HUES64 (cell line): ENCODE results near the gene WNT7B.

Experiments used
- H3K27ac ChIP-seq: 2 replicates; pipeline ENCODE4 v1.7.0; 2013; ENCODE audit warnings: low read depth, low read length, inconsistent platforms
- H3K27me3 ChIP-seq: 2 replicates; pipeline ENCODE4 v1.6.1; 2013; ENCODE audit warnings: mild to moderate bottlenecking, low read length; ENCODE audit not compliant: insufficient read depth
- H3K36me3 ChIP-seq: 2 replicates; pipeline ENCODE4 v1.6.1; 2013; ENCODE audit warnings: mild to moderate bottlenecking, low read length; ENCODE audit not compliant: insufficient read depth
- H3K4me1 ChIP-seq: 2 replicates; pipeline ENCODE4 v1.6.1; 2013; ENCODE audit warnings: mild to moderate bottlenecking, low read length, moderate library complexity; ENCODE audit not compliant: insufficient read depth
- H3K4me3 ChIP-seq: 2 replicates; pipeline ENCODE4 v1.5.1; 2013; ENCODE audit warnings: mild to moderate bottlenecking, low read length, moderate library complexity
- H3K9ac ChIP-seq: 2 replicates; pipeline ENCODE4 v1.6.1; 2013; ENCODE audit warnings: mild to moderate bottlenecking, low read depth, low read length
- H3K9me3 ChIP-seq: 2 replicates; pipeline ENCODE4 v1.6.1; 2013; ENCODE audit warnings: low read depth, low read length; ENCODE audit not compliant: insufficient read depth
- WGBS: fragments of 150-250, 120-280 bp; methylation state at CpG from one replicate; pipeline ENCODE4 v1.1.7; 2013; ENCODE audit warnings: missing lambda C conversion rate; 5-methylcytosine and 5-hydroxymethylcytosine counted together

The WNT7B gene

DNA sequence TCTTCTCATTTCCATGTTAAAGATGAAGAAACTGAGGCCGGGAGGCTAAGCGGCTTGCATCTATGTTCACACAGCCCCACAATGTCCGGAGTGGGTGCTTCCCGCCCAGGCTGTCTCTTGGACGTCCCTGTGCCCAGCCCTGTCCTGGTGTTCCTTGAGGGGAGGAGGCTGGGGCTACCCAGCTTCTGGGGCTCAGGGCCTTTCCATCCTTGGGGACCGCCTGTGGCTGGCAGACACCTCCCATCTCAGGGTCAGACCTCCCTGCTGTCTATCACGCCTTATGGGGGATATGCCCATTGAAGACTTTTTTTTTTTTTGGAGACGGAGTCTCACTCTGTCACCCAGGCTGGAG, 95.5 kb downstream of the WNT7B start:
- 86% methylated on average over 8 of the region's 8 CpGs for WGBS

DNA sequence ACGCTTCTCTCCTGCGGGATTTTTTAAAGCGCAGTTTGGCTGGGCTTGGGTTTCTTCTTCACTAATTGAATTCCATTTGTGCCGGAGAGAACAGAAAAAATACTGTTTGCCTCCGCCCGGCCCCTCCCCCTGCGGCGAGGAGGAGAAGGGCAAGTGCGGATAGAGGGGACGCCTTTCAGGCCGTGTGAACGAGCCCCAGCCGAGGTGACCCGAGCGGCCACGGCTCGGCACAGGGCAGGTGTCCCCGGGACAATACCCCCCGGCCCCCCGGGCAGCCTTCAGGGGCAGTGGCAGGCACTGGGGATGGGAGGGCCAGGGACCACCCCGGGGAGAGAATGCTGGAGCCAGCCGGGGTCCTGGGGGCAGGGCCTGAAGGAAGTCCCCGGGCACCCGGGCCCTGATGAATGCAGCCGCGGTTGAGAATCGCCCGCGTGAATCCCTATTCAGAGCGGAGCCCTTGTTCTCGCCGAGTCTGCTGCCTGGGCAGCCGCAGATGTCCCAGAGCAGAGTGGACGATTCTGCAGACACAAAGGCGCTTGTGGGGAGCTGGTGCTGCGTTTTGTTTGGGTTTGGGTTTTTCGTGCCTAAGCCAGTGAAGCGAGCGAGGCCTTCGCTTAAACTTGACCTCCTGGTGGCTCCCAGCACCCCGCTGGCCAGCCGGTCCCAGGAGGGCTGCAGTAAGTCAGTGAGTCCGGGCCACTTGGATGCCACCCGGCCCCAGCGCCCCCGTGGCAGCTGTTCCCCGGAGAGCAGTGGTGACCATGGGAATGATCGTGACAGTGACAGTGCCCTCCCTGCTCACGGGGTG, 96.0 kb downstream of the WNT7B start:
- H3K27ac ChIP-seq, result no peak overlapping the region
- peaks cover 29% of the 10 kb centered on the region for H3K27me3 ChIP-seq
- H3K36me3 ChIP-seq, result no peaks in the 10 kb centered on the region
- peak overlapping the region; percentile 24; the same call in 1 of the 2 replicates for H3K4me3 ChIP-seq
- peaks cover 4% of the 10 kb centered on the region; the same call in 1 of the 2 replicates for H3K4me1 ChIP-seq
- no peaks in the 10 kb centered on the region for H3K9me3 ChIP-seq
- WGBS, result 44% methylated on average over 49 of the region's 49 CpGs
- H3K9ac ChIP-seq, result no peak overlapping the region

More for the DNA sequence above, 95.5 kb downstream of the WNT7B start:
- peaks cover 4% of the 10 kb centered on the region; the same call in 1 of the 2 replicates for H3K4me1 ChIP-seq
- no peak overlapping the region for H3K9ac ChIP-seq
- peaks cover 29% of the 10 kb centered on the region for H3K27me3 ChIP-seq
- no peaks in the 10 kb centered on the region for H3K9me3 ChIP-seq
- H3K4me3 ChIP-seq, result no peak overlapping the region
- H3K27ac ChIP-seq, result no peak overlapping the region
- H3K36me3 ChIP-seq, result no peaks in the 10 kb centered on the region

GRCh38 chr22:45880091-45880715, 96.8 kb downstream of the WNT7B start:
- Histone ChIP-seq H3K9me3 (no peaks in the 10 kb centered on the region), H3K9ac (no peak overlapping the region), H3K4me1 (peaks cover 4% of the 10 kb centered on the region; the same call in 1 of the 2 replicates), H3K27me3 (peaks cover 29% of the 10 kb centered on the region), H3K36me3 (no peaks in the 10 kb centered on the region), H3K27ac (no peak overlapping the region), H3K4me3 (no peak overlapping the region)
- whole genome bisulfite sequencing, result 63% methylated on average over 22 of the region's 22 CpGs

- Histone ChIP-seq H3K4me3 (no peak overlapping the region), H3K36me3 (no peaks in the 10 kb centered on the region), H3K9ac (no peak overlapping the region), H3K4me1 (peaks cover 4% of the 10 kb centered on the region; the same call in 1 of the 2 replicates), H3K27ac (no peak overlapping the region), H3K9me3 (no peaks in the 10 kb centered on the region), H3K27me3 (peaks cover 29% of the 10 kb centered on the region)
- WGBS, result 90% methylated on average over 6 of the region's 6 CpGs
Measured at GRCh38 chr22:45879552-45879949, 97.4 kb downstream of the WNT7B start.

GRCh38 chr22:45878901-45879551, 97.9 kb downstream of the WNT7B start:
- Histone ChIP-seq H3K27me3 (peaks cover 29% of the 10 kb centered on the region), H3K9me3 (no peaks in the 10 kb centered on the region), H3K4me1 (peaks cover 4% of the 10 kb centered on the region; the same call in 1 of the 2 replicates), H3K27ac (no peak overlapping the region), H3K9ac (no peak overlapping the region), H3K4me3 (no peak overlapping the region), H3K36me3 (no peaks in the 10 kb centered on the region)
- WGBS, result 48% methylated on average over 16 of the region's 16 CpGs

- H3K27ac ChIP-seq, result no peak overlapping the region
- 32% methylated on average over 25 of the region's 25 CpGs for WGBS
- H3K4me3 ChIP-seq, result no peak overlapping the region
- H3K36me3 ChIP-seq, result no peaks in the 10 kb centered on the region
- peaks cover 29% of the 10 kb centered on the region for H3K27me3 ChIP-seq
- peaks cover 4% of the 10 kb centered on the region; the same call in 1 of the 2 replicates for H3K4me1 ChIP-seq
- H3K9ac ChIP-seq, result no peak overlapping the region
- H3K9me3 ChIP-seq, result no peaks in the 10 kb centered on the region
Measured at GRCh38 chr22:45878051-45878781, 98.7 kb downstream of the WNT7B start.

DNA sequence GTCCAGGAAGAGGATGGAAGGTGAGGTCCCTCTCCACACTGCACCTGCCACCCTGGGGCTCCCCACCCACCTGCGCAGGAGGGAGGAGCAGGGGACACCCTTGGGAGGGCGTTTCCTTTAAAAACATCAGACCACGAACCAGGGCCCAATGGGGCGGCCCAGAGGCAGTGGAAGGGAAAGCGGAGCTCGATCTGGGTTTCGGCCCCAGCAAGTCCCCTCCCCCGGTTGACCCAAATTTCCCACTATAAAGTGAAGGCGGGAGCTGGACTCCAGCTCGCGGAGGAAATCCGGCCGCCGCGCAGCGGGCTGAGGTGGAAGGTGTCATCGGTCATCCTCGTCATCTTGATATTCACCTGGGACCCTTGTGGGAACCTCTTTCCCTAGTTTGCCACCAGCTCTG, 99.3 kb downstream of the WNT7B start:
- no peak overlapping the region for H3K4me3 ChIP-seq
- H3K27ac ChIP-seq, result no peak overlapping the region
- H3K9me3 ChIP-seq, result peaks cover 4% of the 10 kb centered on the region; the same call in 1 of the 2 replicates
- peaks cover 29% of the 10 kb centered on the region for H3K27me3 ChIP-seq
- no peaks in the 10 kb centered on the region for H3K36me3 ChIP-seq
- WGBS, result 85% methylated on average over 18 of the region's 18 CpGs
- H3K4me1 ChIP-seq, result peaks cover 4% of the 10 kb centered on the region; the same call in 1 of the 2 replicates
- H3K9ac ChIP-seq, result no peak overlapping the region

DNA sequence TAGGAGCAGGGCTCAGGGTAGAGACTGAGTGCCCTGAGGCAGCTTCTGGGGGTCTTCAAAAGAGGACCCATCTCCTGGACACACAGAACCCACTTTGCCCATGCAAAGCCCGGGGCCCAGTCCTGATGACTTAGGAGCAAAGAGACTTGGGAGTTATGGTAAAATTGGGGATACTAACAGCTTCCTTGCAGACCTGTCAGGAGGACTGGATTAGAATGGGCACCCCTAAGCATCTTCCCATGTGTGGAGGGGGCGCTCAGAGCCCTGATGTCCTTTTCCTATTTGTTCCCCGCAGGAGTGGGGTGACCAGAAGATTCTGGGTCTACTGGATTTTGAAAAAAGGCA, 100.0 kb downstream of the WNT7B start:
- H3K27ac ChIP-seq, result no peak overlapping the region
- peaks cover 29% of the 10 kb centered on the region for H3K27me3 ChIP-seq
- no peak overlapping the region for H3K9ac ChIP-seq
- peaks cover 4% of the 10 kb centered on the region; the same call in 1 of the 2 replicates for H3K9me3 ChIP-seq
- no peak overlapping the region for H3K4me3 ChIP-seq
- 94% methylated on average over 3 of the region's 3 CpGs for WGBS
- peaks cover 4% of the 10 kb centered on the region; the same call in 1 of the 2 replicates for H3K4me1 ChIP-seq
- H3K36me3 ChIP-seq, result no peaks in the 10 kb centered on the region

DNA sequence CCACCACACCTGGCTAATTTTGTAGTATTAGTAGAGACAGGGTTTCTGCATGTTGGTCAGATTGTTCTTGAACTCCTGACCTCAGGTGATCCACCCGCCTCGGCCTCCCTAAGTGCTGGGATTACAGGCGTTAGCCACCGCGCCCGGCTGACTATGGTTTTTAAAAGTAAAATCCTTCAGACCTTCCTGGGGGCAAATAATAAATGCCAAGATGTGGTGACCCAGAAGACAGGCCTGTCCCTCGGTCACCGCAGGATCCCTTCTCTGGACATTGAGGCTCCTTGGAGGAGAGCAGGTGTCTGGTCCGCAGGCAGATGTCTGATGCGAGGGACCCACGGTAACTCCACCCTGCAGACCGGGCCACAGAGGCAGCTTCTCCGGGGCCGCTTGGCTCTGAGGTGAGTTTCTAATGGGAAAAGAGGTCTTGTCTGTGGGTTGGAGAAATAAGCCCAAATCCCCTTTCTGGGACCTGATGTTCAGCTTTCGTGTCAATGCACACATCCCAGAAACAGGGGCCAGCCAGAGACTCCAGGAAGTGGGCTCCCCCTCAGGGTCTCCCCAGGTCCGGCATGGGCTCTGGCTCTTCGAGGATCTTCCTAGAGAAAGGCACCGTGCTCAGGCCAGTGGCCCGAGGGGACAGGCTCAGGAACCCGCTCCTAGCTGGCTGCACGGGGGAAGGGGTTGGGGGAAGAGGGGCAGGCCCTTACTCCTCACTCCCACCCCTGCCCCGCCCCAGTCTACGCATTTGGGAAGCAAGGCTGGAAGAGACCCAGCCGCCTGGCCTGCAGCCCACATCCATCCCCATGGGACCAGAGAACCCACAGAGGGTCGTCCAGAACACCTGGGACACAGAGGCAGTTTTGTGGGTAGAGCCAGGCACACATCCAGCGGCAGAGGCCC, 100.6 kb downstream of the WNT7B start:
- H3K36me3 ChIP-seq, result no peaks in the 10 kb centered on the region
- peaks cover 27% of the 10 kb centered on the region for H3K27me3 ChIP-seq
- H3K9ac ChIP-seq, result no peak overlapping the region
- 87% methylated on average over 24 of the region's 26 CpGs for WGBS
- peaks cover 4% of the 10 kb centered on the region; the same call in 1 of the 2 replicates for H3K4me1 ChIP-seq
- H3K9me3 ChIP-seq, result peaks cover 4% of the 10 kb centered on the region; the same call in 1 of the 2 replicates
- H3K27ac ChIP-seq, result no peak overlapping the region
- H3K4me3 ChIP-seq, result no peak overlapping the region

DNA sequence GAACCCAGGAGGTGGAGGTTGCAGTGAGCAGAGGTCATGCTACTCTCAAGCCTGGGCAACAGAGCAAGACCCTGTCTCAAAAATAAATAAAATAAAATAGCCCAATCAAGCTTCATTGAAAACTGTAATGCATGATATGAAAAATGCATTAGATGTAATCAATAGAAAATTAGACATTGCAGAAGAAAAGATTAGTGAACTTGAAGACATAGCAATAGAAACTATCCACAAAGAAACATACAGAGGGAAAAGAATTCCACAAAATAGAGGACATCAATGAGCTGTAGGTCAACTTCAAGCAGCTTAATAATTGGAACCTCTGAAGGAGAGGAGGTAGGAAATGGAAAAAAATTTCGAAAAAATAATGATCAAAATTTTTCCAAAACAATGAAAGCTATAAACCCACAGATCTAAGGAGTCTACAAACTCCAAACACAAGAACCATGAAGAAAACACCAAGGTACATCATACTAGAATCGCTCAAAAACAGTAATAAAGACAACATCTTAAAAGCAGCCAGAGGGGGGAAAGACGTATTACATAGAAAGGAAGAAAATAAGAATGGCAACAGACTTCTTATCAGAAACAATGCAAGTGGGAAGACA, 104.2 kb downstream of the WNT7B start:
- no peak overlapping the region for H3K4me3 ChIP-seq
- H3K36me3 ChIP-seq, result no peaks in the 10 kb centered on the region
- H3K4me1 ChIP-seq, result no peaks in the 10 kb centered on the region
- H3K27ac ChIP-seq, result no peak overlapping the region
- H3K9me3 ChIP-seq, result peaks cover 4% of the 10 kb centered on the region; the same call in 1 of the 2 replicates
- H3K9ac ChIP-seq, result no peak overlapping the region
- peaks cover 25% of the 10 kb centered on the region for H3K27me3 ChIP-seq
- 95% methylated on average over 3 of the region's 3 CpGs for WGBS
